Neural cell (in vitro differentiated cells): ENCODE measurements around the gene PHLPP1.

Experiments used
- CTCF ChIP-seq: fragments of 450-650 bp; IDR thresholded peaks from 2 replicates; pipeline ENCODE4 v1.5.1; 2014; ENCODE audit warnings: antibody characterized with exemption, mild to moderate bottlenecking, moderate library complexity; ENCODE audit not compliant: poor library complexity, severe bottlenecking
- EP300 ChIP-seq: fragments of 450-650 bp; conservative IDR thresholded peaks from 2 replicates; pipeline ENCODE4 v1.6.1; 2014; ENCODE audit warnings: antibody characterized with exemption, mild to moderate bottlenecking, moderate library complexity; ENCODE audit not compliant: poor library complexity, severe bottlenecking
- EZH2 ChIP-seq: fragments of 200-600, 300-800 bp; shearing (Covaris generic), sonication (generic); IDR thresholded peaks from 2 replicates; pipeline ENCODE4 v1.6.1; 2014; ENCODE audit warnings: antibody characterized with exemption, low read length, borderline replicate concordance, mild to moderate bottlenecking; ENCODE audit not compliant: insufficient read depth, poor library complexity, severe bottlenecking
- POLR2AphosphoS5 ChIP-seq: IDR thresholded peaks from 2 replicates; pipeline ENCODE4 v1.6.1; 2012

GRCh38 chr18:62802523-62802922 lies 87.2 kb downstream of the PHLPP1 start:
- TF ChIP-seq POLR2AphosphoS5 (no peak), CTCF (no peak), EP300 (no peak), EZH2 (no peak)
